ENCODE results near the gene DACT3.

The DACT3 gene, protein sequence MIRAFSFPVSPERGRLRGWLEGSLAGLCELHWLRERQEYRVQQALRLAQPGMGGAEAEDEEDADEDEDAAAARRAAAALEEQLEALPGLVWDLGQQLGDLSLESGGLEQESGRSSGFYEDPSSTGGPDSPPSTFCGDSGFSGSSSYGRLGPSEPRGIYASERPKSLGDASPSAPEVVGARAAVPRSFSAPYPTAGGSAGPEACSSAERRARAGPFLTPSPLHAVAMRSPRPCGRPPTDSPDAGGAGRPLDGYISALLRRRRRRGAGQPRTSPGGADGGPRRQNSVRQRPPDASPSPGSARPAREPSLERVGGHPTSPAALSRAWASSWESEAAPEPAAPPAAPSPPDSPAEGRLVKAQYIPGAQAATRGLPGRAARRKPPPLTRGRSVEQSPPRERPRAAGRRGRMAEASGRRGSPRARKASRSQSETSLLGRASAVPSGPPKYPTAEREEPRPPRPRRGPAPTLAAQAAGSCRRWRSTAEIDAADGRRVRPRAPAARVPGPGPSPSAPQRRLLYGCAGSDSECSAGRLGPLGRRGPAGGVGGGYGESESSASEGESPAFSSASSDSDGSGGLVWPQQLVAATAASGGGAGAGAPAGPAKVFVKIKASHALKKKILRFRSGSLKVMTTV

DNA sequence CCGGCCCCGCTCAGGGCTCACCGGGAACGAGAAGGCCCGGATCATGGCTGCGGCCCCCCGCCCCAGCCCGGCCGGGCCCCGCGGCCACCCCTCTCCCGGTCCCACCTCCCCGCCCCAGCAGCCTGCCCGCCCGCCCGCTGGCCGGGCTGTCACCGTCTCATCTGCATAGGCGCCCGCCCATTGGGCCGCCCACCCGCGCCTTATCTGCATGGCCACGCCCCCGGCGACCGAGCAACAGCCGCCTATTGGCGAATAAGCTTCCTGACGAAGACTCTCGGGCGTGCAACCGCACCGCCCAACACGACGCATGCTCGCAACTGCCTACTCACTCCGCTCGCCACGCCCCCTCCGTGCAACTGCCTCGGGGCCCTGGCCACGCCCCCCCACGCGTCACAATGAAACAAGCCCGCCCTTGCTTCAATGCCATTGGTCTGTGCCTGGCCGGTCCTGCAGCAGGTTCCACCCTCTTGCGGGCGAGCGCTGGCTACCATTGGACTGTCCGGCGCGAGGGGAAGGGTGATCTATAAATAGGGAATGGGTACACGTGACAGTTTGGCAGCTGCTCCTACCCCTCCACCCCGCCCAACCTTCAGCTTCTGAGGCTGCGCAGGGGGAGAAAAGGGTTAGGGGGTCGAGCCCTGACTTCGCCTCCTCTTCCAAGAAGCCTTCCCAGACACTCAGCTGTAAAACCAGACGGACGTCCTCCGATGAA is at the start of gene DACT3:
TSS of gene DACT3 (minus strand) at position 163 of the 712 bp plus-strand sequence. CDS start at position 45, 118 bp downstream.
- peak; percentile 99 to 100 (median 100) for DNase-seq (ENCODE audit: low read depth in 2 of 3, low spot score in 2 of 3)

DNA sequence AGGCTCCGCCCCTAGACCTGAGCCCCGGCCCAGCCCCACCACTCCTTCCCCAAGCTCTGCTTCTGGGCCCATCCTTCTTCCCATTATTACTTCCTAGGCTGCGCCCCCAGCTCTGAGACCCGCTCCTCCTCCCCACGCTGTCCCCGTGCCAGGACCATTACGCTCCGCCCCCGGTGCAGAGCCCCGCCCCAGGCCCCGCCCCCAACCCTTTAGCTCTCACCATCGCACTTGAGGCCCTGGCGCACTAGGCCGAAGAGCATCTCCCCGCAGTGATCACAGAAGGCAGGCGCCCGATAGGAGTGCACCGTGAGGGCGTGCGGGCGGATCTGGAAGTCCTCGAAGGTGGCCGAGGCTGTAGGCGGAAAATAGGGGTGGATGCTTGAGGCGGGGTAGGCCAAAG is 49.7 kb upstream of the DACT3 start:
- DNase-seq (ENCODE audit: low read depth in 2 of 3, low spot score in 2 of 3) = no peak

DNA sequence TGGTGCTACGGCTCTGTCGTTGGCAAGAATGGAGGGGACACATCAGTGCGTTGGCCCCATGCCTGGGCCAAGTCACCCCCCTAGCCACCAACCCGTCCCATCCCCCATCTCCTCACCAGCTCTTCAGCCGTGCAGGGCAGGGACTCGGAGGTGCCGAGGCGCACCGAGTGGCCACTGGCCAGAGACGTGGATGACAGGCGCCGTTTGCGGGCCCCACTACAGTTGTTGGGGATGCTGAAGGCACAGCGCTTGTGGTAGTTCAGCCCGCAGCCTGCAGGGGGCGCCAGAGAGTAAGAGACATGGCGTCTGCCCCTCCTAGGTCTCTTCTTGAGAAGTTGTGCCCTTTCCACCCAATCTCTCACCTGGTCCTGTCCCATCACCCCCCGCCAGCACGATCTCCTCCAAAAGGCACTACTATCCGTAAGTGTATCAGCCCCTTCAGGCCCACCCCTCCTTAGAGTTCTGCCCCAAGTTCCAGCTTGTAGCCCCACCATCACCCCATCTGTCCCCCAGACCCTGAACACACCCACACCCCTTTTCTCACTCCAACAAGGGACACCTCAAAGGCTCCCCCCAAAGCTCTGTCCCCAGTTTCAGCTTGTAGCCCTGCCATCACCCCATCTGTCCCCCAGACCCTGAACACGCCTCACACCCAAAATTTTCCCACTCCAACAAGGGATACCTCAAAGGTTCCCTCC is 43.5 kb upstream of the DACT3 start:
- peak; percentile 46 to 99 (median 98) for DNase-seq (ENCODE audit: low read depth in 2 of 3, low spot score in 2 of 3)

DNA sequence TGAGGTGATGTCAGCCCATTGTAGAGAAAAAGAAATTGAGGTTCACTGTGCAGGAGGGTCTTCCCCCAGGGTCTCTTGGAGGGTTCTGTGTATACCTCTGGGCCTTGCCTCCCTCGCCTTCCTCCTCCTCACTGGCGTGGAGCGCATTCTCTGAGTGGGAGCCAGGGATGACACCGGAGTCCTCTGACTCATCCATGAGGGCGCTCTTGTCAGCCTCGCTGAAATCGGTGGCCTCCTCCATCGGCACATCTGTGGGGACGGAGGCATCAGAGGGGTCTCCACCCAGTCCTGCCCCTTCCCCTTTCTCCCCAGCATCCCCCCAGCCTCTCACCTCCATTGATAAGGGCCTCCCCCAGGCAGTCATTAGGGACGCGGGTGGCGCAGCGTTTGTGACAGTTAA is 39.7 kb upstream of the DACT3 start:
- DNase-seq (ENCODE audit: low read depth in 2 of 3, low spot score in 2 of 3) = no peak

DNA sequence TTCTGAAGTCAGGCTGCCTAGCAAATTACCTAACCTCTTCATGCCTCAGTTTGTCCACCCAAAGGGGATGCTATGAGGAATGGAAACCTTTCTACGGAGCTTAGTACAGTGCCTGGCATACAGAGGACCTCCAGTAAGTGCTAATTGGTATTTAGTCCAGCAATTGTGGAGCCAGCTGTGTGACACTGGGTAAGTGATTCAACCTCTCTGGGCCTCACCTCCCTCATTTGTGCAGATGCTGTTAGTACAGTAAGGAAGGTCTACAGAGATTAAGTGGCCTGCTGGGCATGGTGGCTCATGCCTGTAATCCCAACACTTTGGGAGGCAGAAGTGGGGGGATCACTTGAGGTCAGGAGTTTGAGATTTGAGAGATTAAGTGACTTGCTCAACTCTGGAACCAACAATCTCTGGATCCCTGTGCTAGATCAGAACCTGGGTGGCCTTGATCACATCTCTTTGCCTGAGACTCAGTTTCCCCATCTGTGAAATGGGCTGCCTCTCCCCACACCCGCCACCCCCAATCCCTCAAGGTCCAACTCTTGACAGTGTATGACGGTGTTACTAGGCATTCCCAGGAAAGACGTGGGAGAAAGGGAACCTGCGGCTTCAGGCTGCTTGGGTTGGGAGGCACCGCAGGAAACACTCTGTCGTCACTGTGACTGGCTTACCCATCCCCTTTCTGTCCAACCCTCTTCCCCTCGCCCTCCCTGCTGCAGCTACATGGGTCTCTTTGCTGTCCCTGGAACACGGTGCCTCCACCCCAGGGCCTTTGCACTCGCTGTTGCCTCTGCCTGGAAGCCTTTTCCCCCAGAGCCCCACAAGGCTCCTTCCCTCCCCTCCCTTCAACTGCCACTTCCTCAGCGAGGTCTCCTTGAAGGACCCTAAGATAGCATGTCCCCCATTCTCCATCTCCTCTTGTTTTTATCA is 37.7 kb upstream of the DACT3 start:
- no peak for DNase-seq (ENCODE audit: low read depth in 2 of 3, low spot score in 2 of 3)

DNA sequence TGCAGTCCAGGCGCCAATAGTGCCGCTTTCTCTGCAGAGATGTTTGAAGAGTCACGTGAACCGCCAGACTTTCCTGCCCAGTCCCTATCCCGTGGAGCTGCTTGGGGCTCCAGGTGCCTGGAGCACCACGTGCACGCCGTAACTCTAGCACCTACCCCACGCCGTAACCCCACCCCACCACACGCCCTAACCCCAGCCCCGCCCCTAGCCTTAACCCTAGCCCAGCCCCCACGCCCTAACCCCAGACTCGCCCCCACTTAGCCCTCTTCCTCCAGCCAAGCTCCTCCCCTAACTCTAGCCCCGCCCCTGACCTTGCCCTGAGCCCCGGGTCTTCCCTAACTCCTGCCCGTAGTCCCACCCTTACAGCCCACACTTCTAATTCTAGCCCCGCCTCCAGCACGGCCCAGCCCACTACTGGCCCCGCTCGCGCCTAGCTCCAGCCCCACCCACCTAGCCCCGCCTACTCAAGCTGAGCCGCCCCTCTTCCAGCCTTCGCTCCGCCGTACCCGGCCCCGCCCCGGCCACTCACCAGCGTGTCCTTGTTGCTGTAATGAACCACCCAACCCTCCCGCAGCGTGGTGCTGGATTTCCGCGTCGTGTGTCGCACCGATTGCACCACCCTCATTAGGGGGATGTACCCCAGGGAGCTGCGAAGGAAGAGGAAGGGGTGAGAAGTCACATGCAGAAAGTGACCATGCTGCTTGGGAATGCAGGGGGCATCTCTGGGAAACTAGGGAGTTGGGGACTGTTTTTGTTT is 36.4 kb upstream of the DACT3 start:
- no peak for DNase-seq (ENCODE audit: low read depth in 2 of 3, low spot score in 2 of 3)

DNA sequence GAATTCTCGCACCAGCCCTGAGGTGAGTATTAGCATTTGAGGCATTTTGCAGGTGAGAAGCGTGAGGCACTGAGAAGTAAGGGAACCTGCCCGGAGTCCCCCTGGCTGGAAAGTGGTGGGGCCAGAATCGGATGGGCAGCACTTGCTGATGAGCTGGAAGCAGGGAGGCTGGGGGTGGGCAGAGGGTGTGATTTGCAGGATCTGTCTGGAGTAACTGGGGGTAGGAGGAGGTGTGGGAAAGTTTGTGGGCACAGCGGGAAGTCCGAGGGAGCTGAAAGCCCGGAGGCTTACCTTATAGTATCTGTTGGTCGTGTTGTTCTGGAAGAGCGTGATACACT is 35.9 kb upstream of the DACT3 start:
- no peak for DNase-seq (ENCODE audit: low read depth in 2 of 3, low spot score in 2 of 3)

DNA sequence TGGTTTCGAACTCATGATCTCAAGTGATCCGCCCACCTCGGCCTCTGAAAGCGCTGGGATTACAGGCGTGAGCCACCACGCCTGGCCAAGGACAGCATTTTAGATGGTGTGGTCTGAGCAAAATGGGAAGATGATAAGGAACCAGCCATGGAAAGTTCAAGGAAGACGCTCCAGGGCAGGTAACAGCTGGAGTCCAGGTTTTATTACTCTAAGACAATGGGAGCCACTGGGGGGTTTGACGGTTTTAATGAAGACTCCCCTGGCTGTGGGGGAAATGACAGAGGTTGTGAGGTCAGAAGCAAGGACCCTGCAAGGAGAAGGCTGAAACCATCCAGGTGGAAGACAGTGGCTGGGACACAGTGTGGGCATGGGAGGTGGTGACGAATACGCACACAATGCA is 35.1 kb upstream of the DACT3 start:
- DNase-seq (ENCODE audit: low read depth in 2 of 3, low spot score in 2 of 3) = no peak

DNA sequence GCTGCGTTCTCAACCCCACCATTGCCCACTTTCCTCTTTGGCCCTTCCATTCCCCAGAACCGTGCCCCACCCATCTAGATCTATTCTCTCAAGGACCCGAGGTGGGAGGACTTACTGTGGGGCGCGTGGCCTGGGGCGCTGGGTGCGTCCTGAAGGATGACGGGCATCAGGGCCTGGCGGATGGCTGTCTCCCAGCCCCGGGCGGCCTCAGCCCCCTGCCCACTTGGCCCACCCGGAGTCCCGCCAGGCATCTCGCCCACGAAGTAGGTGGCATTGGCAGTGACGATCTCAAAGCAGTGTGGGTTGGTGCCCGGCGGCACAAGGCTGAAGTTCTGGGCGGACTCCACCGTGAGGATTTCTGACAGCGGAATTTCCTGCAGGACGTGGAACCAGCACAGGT is 32.8 kb upstream of the DACT3 start:
- DNase-seq (ENCODE audit: low read depth in 2 of 3, low spot score in 2 of 3) = no peak

DNA sequence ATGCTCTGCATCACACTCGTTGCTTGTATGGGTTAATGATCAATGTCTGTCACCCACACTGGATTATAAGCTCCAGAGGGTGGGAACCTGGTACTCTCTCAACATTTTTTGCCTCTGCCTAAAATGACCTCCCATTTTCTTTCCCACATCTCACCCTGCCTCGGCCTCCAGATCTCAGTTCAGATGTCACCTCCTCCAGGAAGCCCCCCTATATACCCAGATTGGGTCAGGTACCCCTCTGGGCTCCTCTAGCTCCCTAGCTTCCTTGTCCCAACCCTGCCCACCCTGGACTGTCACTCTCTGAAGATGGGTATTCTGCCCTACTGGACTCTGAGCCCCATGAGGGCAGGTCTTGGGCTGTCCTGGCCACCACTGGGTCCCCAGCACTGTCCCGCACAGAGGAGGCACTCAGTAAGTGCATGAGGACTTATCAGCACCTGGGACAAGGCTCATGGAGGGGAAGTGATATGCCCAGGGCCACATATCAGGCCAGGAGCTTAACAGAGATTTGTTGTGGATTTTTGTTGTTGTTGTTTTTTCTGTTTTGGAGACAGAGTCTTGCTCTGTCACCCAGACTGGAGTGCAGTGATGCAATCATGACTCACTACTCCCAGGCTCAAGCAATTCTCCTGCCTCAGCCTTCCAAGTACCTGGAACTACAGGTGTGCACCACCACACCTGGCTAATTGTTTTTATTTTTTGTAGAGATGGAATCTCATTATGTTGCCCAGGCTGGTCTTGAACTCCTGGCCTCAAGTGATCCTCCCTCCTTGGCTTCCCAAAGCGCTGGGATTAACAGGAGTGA is 32.1 kb upstream of the DACT3 start:
- DNase-seq (ENCODE audit: low read depth in 2 of 3, low spot score in 2 of 3) = no peak

DNA sequence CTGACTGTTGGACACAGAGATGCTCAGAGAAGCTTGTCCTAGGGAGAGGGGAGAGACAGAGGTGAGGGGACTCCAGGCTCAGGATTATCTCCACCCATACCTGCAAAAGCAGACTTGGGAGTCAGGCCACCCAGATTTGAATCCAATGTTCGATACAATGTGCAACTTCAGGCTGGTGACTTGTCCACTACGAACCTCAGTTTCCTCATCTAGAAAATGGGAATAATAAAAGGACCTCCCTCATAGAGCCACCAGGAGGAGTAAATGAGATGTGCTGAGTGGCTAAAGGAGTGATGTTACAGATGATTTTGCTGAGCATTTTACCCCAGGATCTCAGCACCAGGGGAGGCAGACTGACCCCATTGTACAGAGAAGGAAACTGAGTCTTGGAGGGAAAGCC is 31.0 kb upstream of the DACT3 start:
- no peak for DNase-seq (ENCODE audit: low read depth in 2 of 3, low spot score in 2 of 3)

DNA sequence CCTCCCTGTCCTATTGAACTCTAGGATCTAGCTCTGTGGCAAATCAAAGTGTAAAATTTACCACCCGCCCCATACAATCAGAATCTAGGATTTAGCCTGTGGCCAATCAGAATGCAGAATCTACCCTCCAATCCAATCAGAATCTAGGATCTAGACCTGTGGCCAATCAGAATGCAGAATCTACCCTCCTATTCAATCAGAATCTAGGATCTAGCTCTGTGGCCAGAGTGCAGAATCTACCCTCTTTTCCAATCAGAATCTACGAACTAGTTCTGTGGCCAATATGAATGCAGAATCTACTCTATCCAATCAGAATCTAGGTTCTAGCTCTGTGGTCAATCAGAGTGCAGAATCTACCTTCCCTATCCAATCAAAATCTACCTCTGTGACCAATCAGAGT is 30.1 kb upstream of the DACT3 start:
- DNase-seq (ENCODE audit: low read depth in 2 of 3, low spot score in 2 of 3) = no peak

DNA sequence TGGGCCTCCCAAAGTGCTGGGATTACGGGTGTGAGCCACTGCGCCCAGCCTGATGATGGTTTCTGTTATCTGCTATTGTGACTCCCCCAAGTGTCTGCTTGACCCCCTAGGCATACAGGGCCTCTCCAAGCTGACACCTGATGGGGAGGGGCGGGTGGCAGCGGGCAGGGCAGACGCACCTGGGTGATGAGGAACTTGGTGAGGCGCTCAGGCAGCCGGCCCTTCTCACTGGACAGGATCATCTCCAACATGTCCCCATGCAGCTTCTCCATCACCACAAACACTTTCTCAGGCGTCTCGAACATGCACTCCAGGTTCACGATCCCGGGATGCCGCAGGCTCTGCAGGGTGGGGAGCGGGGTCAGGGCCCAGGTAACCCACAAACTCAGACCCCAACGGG is 28.4 kb upstream of the DACT3 start:
- DNase-seq (ENCODE audit: low read depth in 2 of 3, low spot score in 2 of 3) = no peak

DNA sequence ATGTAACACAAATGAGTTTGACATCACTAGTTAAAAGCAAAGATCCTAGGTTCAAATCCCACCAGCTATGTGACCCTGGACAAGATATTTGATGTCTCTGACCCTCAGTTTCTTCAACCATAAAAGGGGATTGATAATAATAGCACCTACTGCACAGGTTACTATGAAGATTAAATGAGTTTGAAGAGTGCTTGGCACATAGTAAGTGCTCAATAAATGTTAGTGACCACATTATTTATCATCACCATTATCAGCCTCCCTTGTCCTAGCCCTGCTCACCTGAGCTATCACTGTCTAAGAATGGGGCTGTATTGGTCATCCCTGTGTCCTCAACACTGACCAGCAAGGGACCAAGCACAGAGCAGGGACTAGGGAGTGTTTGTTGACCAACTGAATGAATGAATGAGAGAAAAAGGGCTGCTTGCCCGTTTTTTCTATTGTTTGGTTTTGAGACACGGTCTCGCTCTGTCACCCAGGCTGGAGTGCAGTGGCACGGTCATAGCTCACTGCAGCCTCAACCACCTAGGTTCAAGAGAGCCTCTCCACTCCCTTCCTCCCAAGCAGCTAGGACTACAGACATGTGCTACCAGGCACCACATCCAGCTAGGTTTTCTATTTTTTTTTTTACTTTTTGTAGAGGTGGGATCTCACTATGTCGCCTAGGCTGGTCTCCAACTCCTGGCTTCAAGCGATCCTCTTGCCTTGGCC is 26.6 kb upstream of the DACT3 start:
- no peak for DNase-seq (ENCODE audit: low read depth in 2 of 3, low spot score in 2 of 3)

DNA sequence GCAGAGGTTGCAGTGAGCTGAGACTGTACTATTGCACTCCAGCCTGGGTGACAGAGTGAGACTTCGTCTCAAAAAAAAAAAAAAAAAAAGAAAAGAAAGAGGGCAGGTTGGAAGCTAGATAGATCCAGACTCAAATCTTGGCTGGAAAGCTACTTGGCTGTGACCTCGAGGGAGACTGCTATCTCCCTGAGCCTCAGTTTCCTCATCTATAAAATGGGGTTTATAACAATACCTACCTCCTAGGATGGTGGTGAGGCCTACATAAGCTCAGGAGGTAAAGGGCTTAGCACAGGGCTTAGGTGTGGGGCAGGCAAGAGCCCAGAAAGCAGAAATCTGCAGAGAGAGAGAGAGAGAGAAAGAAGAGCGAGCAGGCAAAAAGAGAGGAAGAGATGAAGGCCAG is 24.2 kb upstream of the DACT3 start:
- no peak for DNase-seq (ENCODE audit: low read depth in 2 of 3, low spot score in 2 of 3)

DNA sequence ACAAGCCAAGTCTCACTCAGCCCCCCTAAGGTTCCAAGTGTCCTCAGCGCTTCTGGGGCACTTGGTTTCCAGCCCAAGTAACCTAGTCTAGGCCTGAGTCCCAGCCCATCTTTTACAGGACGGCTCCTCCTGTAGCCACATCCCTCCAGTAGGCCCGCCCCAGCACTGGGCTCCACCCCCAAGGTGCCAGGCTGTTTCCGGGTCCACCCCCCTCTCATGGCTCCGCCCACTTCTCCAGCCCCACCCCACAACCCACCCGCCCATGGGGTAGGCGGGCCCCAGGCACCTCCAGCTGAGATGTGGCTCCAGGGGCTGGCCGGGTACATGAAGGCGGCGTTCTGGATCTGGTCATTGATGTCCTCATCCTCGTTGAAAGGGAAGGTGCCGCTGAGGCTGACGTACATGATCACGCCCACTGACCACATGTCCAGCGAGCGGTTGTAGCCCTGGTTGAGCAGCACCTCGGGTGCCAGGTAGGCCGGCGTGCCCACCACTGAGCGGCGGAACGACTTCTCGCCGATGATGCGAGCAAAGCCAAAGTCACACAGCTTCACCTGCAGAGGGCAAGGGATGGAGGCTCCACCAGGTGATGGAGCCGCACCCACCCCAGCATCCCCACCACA is 17.2 kb upstream of the DACT3 start:
- peak in 2 of 3 experiments; percentile 30 to 41 for DNase-seq (ENCODE audit: low read depth in 2 of 3, low spot score in 2 of 3)

DNA sequence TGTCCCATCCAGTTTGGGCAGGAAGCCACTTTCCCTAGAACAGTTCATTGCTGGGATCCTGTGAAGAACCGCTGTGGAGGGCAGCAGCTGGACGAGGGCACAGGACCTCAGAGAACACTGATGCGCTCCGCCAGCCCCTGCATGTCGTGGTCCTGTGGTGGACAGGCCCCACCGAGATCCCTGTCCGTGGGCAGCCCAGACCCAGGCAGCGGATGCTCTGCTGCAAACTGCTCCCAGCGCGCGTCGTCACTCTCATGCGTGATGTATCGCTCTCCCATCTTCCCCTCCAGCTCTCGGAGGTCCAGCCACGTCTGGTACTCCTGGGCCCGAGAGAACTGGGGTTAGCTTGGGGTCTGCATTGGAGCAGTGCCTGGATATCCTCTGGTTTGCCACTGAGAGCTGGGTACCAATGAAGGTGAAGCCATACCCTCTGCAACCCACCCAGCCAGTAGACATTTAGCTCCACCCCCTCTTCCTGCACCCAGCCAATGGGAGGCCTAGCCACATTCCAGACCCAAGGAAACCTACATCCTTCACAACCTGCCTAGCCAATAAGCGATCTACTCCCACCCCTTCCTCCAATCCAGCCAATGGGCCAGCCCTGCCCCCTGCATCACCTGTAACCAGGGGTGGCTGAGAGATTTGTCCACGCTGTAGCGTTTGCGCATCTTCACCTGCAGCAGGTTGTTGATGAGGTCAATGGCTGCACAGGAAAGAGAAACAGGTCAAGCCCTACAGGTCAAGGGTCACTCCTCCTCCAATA is 13.6 kb upstream of the DACT3 start:
- DNase-seq (ENCODE audit: low read depth in 2 of 3, low spot score in 2 of 3) = no peak
